H9 (cell line): Measurements from ENCODE around the gene GRK4. TPM values are rescaled to one million over a fixed set of nuclear protein-coding genes. Genes with fewer than 3 reads are reported as not detected.

ENCODE experiments used
- DNase-seq: peaks from one replicate; pipeline ENCODE4 v3.0.0-alpha.2; 2017
- H2AFZ ChIP-seq: one replicate; pipeline ENCODE4 v1.6.1; 2013; ENCODE audit warnings: mild to moderate bottlenecking, low read length, control low read depth, moderate library complexity
- H2AK5ac ChIP-seq: 2 replicates; pipeline ENCODE4 v1.6.1; 2013; ENCODE audit warnings: low read length, control low read depth, mixed read lengths; ENCODE audit not compliant: insufficient read length
- H2BK120ac ChIP-seq: one replicate; pipeline ENCODE4 v1.6.1; 2013; ENCODE audit warnings: low read depth, mild to moderate bottlenecking, low read length, control low read depth, inconsistent platforms; ENCODE audit not compliant: poor library complexity, severe bottlenecking
- H2BK12ac ChIP-seq: 2 replicates; pipeline ENCODE4 v1.6.1; 2013; ENCODE audit warnings: low read length, control low read depth, mixed read lengths, low read depth; ENCODE audit not compliant: insufficient read length
- H2BK15ac ChIP-seq: 2 replicates; pipeline ENCODE4 v1.6.1; 2013; ENCODE audit warnings: low read depth, low read length, control low read depth
- H2BK20ac ChIP-seq: one replicate; pipeline ENCODE4 v1.6.1; 2013; ENCODE audit warnings: low read depth, mild to moderate bottlenecking, low read length, control low read depth, inconsistent platforms; ENCODE audit not compliant: poor library complexity, severe bottlenecking
- H2BK5ac ChIP-seq: 2 replicates; pipeline ENCODE4 v1.6.1; 2013; ENCODE audit warnings: low read length, control low read depth, mixed read lengths; ENCODE audit not compliant: insufficient read length
- H3K14ac ChIP-seq: 2 replicates; pipeline ENCODE4 v1.6.1; 2013; ENCODE audit warnings: low read length, control low read depth; ENCODE audit not compliant: insufficient read depth
- H3K18ac ChIP-seq: 2 replicates; pipeline ENCODE4 v1.6.1; 2013; ENCODE audit warnings: low read depth, mild to moderate bottlenecking, mixed read lengths, low read length, control low read depth; ENCODE audit not compliant: insufficient read length
- H3K23ac ChIP-seq: 2 replicates; pipeline ENCODE4 v1.6.1; 2013; ENCODE audit warnings: low read length, control low read depth, mixed read lengths, low read depth; ENCODE audit not compliant: insufficient read length
- H3K23me2 ChIP-seq: 2 replicates; pipeline ENCODE4 v1.6.1; 2013; ENCODE audit warnings: low read depth, mild to moderate bottlenecking, mixed read lengths, low read length, control low read depth; ENCODE audit not compliant: insufficient read length, poor library complexity, severe bottlenecking
- H3K27ac ChIP-seq: 2 replicates; pipeline ENCODE4 v1.5.1; 2013; ENCODE audit warnings: low read length, control low read depth, mixed read lengths, low read depth; ENCODE audit not compliant: insufficient read length
- H3K27me3 ChIP-seq: 2 replicates; pipeline ENCODE4 v1.6.1; 2013; ENCODE audit warnings: low read length, control low read depth, inconsistent platforms; ENCODE audit not compliant: insufficient read depth
- H3K4ac ChIP-seq: 2 replicates; pipeline ENCODE4 v1.6.1; 2013; ENCODE audit warnings: low read depth, mild to moderate bottlenecking, control low read depth, inconsistent platforms, low read length, moderate library complexity
- H3K4me1 ChIP-seq: 2 replicates; pipeline ENCODE4 v1.6.1; 2013; ENCODE audit warnings: low read length, control low read depth, inconsistent platforms; ENCODE audit not compliant: insufficient read depth
- H3K4me2 ChIP-seq: 2 replicates; pipeline ENCODE4 v1.6.1; 2013; ENCODE audit warnings: low read length, control low read depth, mixed read lengths; ENCODE audit not compliant: insufficient read length, insufficient read depth
- H3K56ac ChIP-seq: 2 replicates; pipeline ENCODE4 v1.6.1; 2013; ENCODE audit warnings: low read depth, mild to moderate bottlenecking, mixed read lengths, low read length, control low read depth; ENCODE audit not compliant: insufficient read length
- H3K79me1 ChIP-seq: 2 replicates; pipeline ENCODE4 v1.6.1; 2013; ENCODE audit warnings: low read depth, mild to moderate bottlenecking, moderate library complexity, low read length, control low read depth, inconsistent platforms; ENCODE audit not compliant: insufficient read depth, poor library complexity, severe bottlenecking
- H3K79me2 ChIP-seq: 2 replicates; pipeline ENCODE4 v1.6.1; 2013; ENCODE audit warnings: low read length, control low read depth, inconsistent platforms; ENCODE audit not compliant: insufficient read depth
- H3K9ac ChIP-seq: 2 replicates; pipeline ENCODE4 v1.6.1; 2013; ENCODE audit warnings: low read length, control low read depth, mixed read lengths; ENCODE audit not compliant: insufficient read length; ENCODE audit errors: extremely low read depth
- H3K9me3 ChIP-seq: one replicate; pipeline ENCODE4 v1.6.1; 2013; ENCODE audit warnings: low read depth, low read length, inconsistent platforms; ENCODE audit not compliant: control insufficient read depth
- H3T11ph ChIP-seq: one replicate; pipeline ENCODE4 v1.6.1; 2013; ENCODE audit warnings: mild to moderate bottlenecking, low read length, control low read depth, inconsistent platforms
- H4K20me1 ChIP-seq: one replicate; pipeline ENCODE4 v1.6.1; 2013; ENCODE audit not compliant: control insufficient read depth, insufficient read length, insufficient read depth
- H4K5ac ChIP-seq: 2 replicates; pipeline ENCODE4 v1.6.1; 2013; ENCODE audit warnings: low read depth, mild to moderate bottlenecking, mixed read lengths, low read length, control low read depth; ENCODE audit not compliant: insufficient read length
- H4K8ac ChIP-seq: replicated peaks from 2 replicates; pipeline ENCODE4 v1.6.1; 2013; ENCODE audit warnings: low read length, control low read depth, mixed read lengths, low read depth; ENCODE audit not compliant: insufficient read length
- H4K91ac ChIP-seq: 2 replicates; pipeline ENCODE4 v1.6.1; 2013; ENCODE audit warnings: low read depth, mild to moderate bottlenecking, moderate library complexity, mixed read lengths, low read length, control low read depth; ENCODE audit not compliant: insufficient read length
- H3K27ac Mint-ChIP-seq, 3 experiments: 2 replicates in 2 of 3; 3 replicates in 1 of 3; pipeline ENCODE4 v1.8.0; 2020 to 2021; ENCODE audit warnings: mixed read lengths in 3 of 3, mild to moderate bottlenecking in 1 of 3, moderate library complexity in 1 of 3
- H3K27me3 Mint-ChIP-seq: 2 replicates; pipeline ENCODE4 v1.8.0; 2021; ENCODE audit warnings: low read depth, mild to moderate bottlenecking, moderate library complexity, mixed read lengths
- H3K36me3 Mint-ChIP-seq, 3 experiments: 2 replicates in 2 of 3; 3 replicates in 1 of 3; pipeline ENCODE4 v1.8.0; 2020 to 2021; ENCODE audit warnings: low read depth in 3 of 3, mixed read lengths in 3 of 3; ENCODE audit not compliant: insufficient read depth in 1 of 3
- H3K4me1 Mint-ChIP-seq, 2 experiments: 2 replicates each; pipeline ENCODE4 v1.8.0; 2020; ENCODE audit warnings: mixed read lengths in 2 of 2
- H3K4me3 Mint-ChIP-seq, 2 experiments: 2 replicates in 1 of 2; 3 replicates in 1 of 2; pipeline ENCODE4 v1.8.0; 2020 to 2021; ENCODE audit warnings: mild to moderate bottlenecking in 2 of 2, mixed read lengths in 2 of 2, moderate library complexity in 1 of 2
- H3K9me3 Mint-ChIP-seq, 2 experiments: 2 replicates in 1 of 2; 3 replicates in 1 of 2; pipeline ENCODE4 v1.8.0; 2020; ENCODE audit warnings: mild to moderate bottlenecking in 2 of 2, mixed read lengths in 2 of 2, moderate library complexity in 1 of 2
- CTCF ChIP-seq: fragments of 200-600 bp; sonication (generic); conservative IDR thresholded peaks from 3 replicates; pipeline ENCODE4 v1.8.0; 2021; ENCODE audit warnings: antibody characterized with exemption, mild to moderate bottlenecking
- WGBS: extraction: QIAGEN DNeasy Blood & Tissue Kit; methylation state at CpG from one replicate; pipeline ENCODE4 v1.1.7; 2013; ENCODE audit warnings: missing lambda C conversion rate, low lambda C conversion rate, mixed read lengths; ENCODE audit not compliant: insufficient read length; ENCODE audit errors: extremely low coverage; 5-methylcytosine and 5-hydroxymethylcytosine counted together
- total RNA-seq: library from RNA; stranded (reverse); gene quantifications from 2 replicates; pipeline ENCODE4 v1.2.1, GENCODE V29; 2021

The GRK4 gene
- total RNA-seq, 1 experiment from 2014 or later: 4.8 TPM

GRCh38 chr4:3026540-3026939, 63.2 kb downstream of the GRK4 start:
- H3K23ac ChIP-seq: no peak overlapping the region
- H2AFZ ChIP-seq: no peak overlapping the region
- no CpG with 5 or more reads among the region's 9 CpGs for WGBS

More at GRCh38 chr4:3026540-3026939, 63.2 kb downstream of the GRK4 start:
- H3K27ac Mint-ChIP-seq: peak overlapping the region in 1 of 3 experiments; percentile 71; a peak in 1 of 7 replicates
- no peak overlapping the region for H2BK20ac ChIP-seq
- no peaks in the 10 kb centered on the region for H3K27me3 ChIP-seq
- H3K36me3 Mint-ChIP-seq: 0 out of 7 replicates have a peak, but pooled peaks cover 0 to 2% (median 0%) of the 10 kb centered on the region in 3 experiments
- no peaks in the 10 kb centered on the region for H3K79me2 ChIP-seq
- no peak overlapping the region for H2BK12ac ChIP-seq
- H3K9me3 Mint-ChIP-seq: no peaks in the 10 kb centered on the region; a peak in 1 of 5 replicates
- H3K23me2 ChIP-seq: no peaks in the 10 kb centered on the region
- no peak overlapping the region for H3K4ac ChIP-seq
- H4K8ac ChIP-seq: no peak overlapping the region
- H3K18ac ChIP-seq: no peak overlapping the region
- no peak for TF ChIP-seq CTCF
- H3K79me1 ChIP-seq: no peaks in the 10 kb centered on the region
- no peak overlapping the region for H2AK5ac ChIP-seq
- peaks cover 5% of the 10 kb centered on the region for H3K27me3 Mint-ChIP-seq
- no peak overlapping the region for H3K4me2 ChIP-seq
- H3K9ac ChIP-seq: no peak overlapping the region
- no peak overlapping the region for H3T11ph ChIP-seq
- no peak overlapping the region for H4K5ac ChIP-seq
- no peak overlapping the region for H4K91ac ChIP-seq
- H3K9me3 ChIP-seq: no peaks in the 10 kb centered on the region
- H3K4me3 Mint-ChIP-seq: no peak overlapping the region
- H3K4me1 ChIP-seq: no peaks in the 10 kb centered on the region
- H4K20me1 ChIP-seq: no peaks in the 10 kb centered on the region
- H3K56ac ChIP-seq: no peak overlapping the region
- H3K27ac ChIP-seq: no peak overlapping the region
- DNase-seq: no peak
- H2BK15ac ChIP-seq: no peak overlapping the region
- no peak overlapping the region for H2BK5ac ChIP-seq
- H3K14ac ChIP-seq: no peak overlapping the region
- no peak overlapping the region for H2BK120ac ChIP-seq
- H3K4me1 Mint-ChIP-seq: peaks cover 0 to under 1% of the 10 kb centered on the region in 2 experiments; a peak in 1 of 4 replicates
